ENCODE data around the gene FBRS.
"Not testable (repeated sequence)": the region's sequence is repeated elsewhere in the genome, so short reads cannot be mapped to it uniquely, and the experiment has no call there.

The FBRS gene

GRCh38 chr16:30699615-30700099, 41.4 kb downstream of the FBRS start:
- TF ChIP-seq EZH2phosphoT487 (IDR thresholded peaks at IDR 0.05; ENCODE audit: borderline replicate concordance, low read length) (no peak), CTCF (IDR thresholded peaks at IDR 0.05; ENCODE audit: low read depth, low read length, poor library complexity, severe bottlenecking) (no peak)
- peaks cover 6% of the 10 kb centered on the region for H4K20me1 ChIP-seq (ENCODE audit: control insufficient read depth, insufficient read depth, low read depth, low read length)
- no peaks in the 10 kb centered on the region for H3K9me2 ChIP-seq (replicated peaks; ENCODE audit: control insufficient read depth, low read length)
- H3K4me3 ChIP-seq (ENCODE audit: low read length) = peak overlapping the region; percentile 84
- no peaks in the 10 kb centered on the region for H3K9me3 ChIP-seq (ENCODE audit: control insufficient read depth, insufficient read depth, low read length)
- peak overlapping the region; percentile 91 for H3K4me2 ChIP-seq (ENCODE audit: low read length)
- H3K27ac ChIP-seq (ENCODE audit: low read depth, low read length) = peak overlapping the region; percentile 89
- peaks cover 2% of the 10 kb centered on the region; the same call in 1 of the 2 replicates for H3F3A ChIP-seq (ENCODE audit: control insufficient read depth, insufficient read depth)
- no peaks in the 10 kb centered on the region for H3K27me3 ChIP-seq (ENCODE audit: control insufficient read depth, low read length)
- H3K36me3 ChIP-seq (ENCODE audit: control insufficient read depth, low read length) = peaks cover 52% of the 10 kb centered on the region
- H3K4me1 ChIP-seq (ENCODE audit: control insufficient read depth, low read length) = peaks cover 24% of the 10 kb centered on the region
- peaks cover 45% of the 10 kb centered on the region for H3K79me2 ChIP-seq (ENCODE audit: control insufficient read depth, low read length)

GRCh38 chr16:30700491-30700890, 42.3 kb downstream of the FBRS start:
- Histone ChIP-seq H3K27me3 (ENCODE audit: control insufficient read depth, low read length) (no peaks in the 10 kb centered on the region), H3F3A (ENCODE audit: control insufficient read depth, insufficient read depth) (peaks cover 2% of the 10 kb centered on the region; the same call in 1 of the 2 replicates), H3K79me2 (ENCODE audit: control insufficient read depth, low read length) (peaks cover 45% of the 10 kb centered on the region), H3K4me3 (ENCODE audit: low read length) (peak overlapping the region; percentile 84; the same call in 1 of the 2 replicates), H3K9me2 (replicated peaks; ENCODE audit: control insufficient read depth, low read length) (no peaks in the 10 kb centered on the region), H3K4me2 (ENCODE audit: low read length) (peak overlapping the region; percentile 91), H3K4me1 (ENCODE audit: control insufficient read depth, low read length) (peaks cover 24% of the 10 kb centered on the region), H4K20me1 (ENCODE audit: control insufficient read depth, insufficient read depth, low read depth, low read length) (peaks cover 6% of the 10 kb centered on the region), H3K36me3 (ENCODE audit: control insufficient read depth, low read length) (peaks cover 59% of the 10 kb centered on the region), H3K27ac (ENCODE audit: low read depth, low read length) (no peak overlapping the region), H3K9me3 (ENCODE audit: control insufficient read depth, insufficient read depth, low read length) (no peaks in the 10 kb centered on the region)
- TF ChIP-seq EZH2phosphoT487 (IDR thresholded peaks at IDR 0.05; ENCODE audit: borderline replicate concordance, low read length) = no peak
- TF ChIP-seq CTCF (IDR thresholded peaks at IDR 0.05; ENCODE audit: low read depth, low read length, poor library complexity, severe bottlenecking) = no peak

DNA sequence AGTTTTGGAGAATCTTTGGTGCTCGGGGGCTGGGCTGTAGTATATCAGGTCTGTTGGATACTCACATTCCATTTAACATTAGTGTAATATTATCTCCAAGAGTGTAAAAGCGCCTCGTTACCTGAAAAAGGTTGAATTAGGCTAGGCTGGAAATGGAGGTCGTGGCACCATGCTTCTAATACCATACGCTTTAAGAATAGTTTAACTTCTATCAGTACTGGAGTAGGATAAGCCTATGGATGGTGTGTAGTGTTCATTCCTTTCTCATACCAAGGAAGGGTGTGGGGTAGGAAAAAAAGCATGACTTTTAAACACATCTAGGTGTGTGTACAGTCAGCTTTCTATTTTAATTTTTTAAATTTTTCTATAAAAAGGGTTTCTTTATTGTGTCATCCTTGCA, 42.7 kb downstream of the FBRS start:
- H3K27ac ChIP-seq (ENCODE audit: low read depth, low read length) = no peak overlapping the region
- H3K4me2 ChIP-seq (ENCODE audit: low read length) = peak overlapping the region; percentile 91; the same call in 1 of the 2 replicates
- H3K36me3 ChIP-seq (ENCODE audit: control insufficient read depth, low read length) = peaks cover 64% of the 10 kb centered on the region
- no peaks in the 10 kb centered on the region for H3K9me2 ChIP-seq (replicated peaks; ENCODE audit: control insufficient read depth, low read length)
- H4K20me1 ChIP-seq (ENCODE audit: control insufficient read depth, insufficient read depth, low read depth, low read length) = peaks cover 6% of the 10 kb centered on the region
- H3K27me3 ChIP-seq (ENCODE audit: control insufficient read depth, low read length) = no peaks in the 10 kb centered on the region
- no peaks in the 10 kb centered on the region for H3K9me3 ChIP-seq (ENCODE audit: control insufficient read depth, insufficient read depth, low read length)
- H3K4me1 ChIP-seq (ENCODE audit: control insufficient read depth, low read length) = peaks cover 24% of the 10 kb centered on the region
- no peak for TF ChIP-seq EZH2phosphoT487 (IDR thresholded peaks at IDR 0.05; ENCODE audit: borderline replicate concordance, low read length)
- no peak for TF ChIP-seq CTCF (IDR thresholded peaks at IDR 0.05; ENCODE audit: low read depth, low read length, poor library complexity, severe bottlenecking)
- H3F3A ChIP-seq (ENCODE audit: control insufficient read depth, insufficient read depth) = peaks cover 2% of the 10 kb centered on the region; the same call in 1 of the 2 replicates
- no peak overlapping the region for H3K4me3 ChIP-seq (ENCODE audit: low read length)
- H3K79me2 ChIP-seq (ENCODE audit: control insufficient read depth, low read length) = peaks cover 45% of the 10 kb centered on the region

- Histone ChIP-seq H3K79me2 (ENCODE audit: control insufficient read depth, low read length) (peaks cover 44% of the 10 kb centered on the region), H3K36me3 (ENCODE audit: control insufficient read depth, low read length) (peaks cover 85% of the 10 kb centered on the region)
Measured at GRCh38 chr16:30703071-30703470, 44.8 kb downstream of the FBRS start.

More at GRCh38 chr16:30703071-30703470, 44.8 kb downstream of the FBRS start:
- not testable (repeated sequence) for H3K4me2 ChIP-seq (ENCODE audit: low read length); H3K27ac ChIP-seq (ENCODE audit: low read depth, low read length); H3K27me3 ChIP-seq (ENCODE audit: control insufficient read depth, low read length); H3K9me3 ChIP-seq (ENCODE audit: control insufficient read depth, insufficient read depth, low read length); H3F3A ChIP-seq (ENCODE audit: control insufficient read depth, insufficient read depth); H4K20me1 ChIP-seq (ENCODE audit: control insufficient read depth, insufficient read depth, low read depth, low read length); H3K9me2 ChIP-seq (replicated peaks; ENCODE audit: control insufficient read depth, low read length); H3K4me3 ChIP-seq (ENCODE audit: low read length)
- H3K4me1 ChIP-seq (ENCODE audit: control insufficient read depth, low read length) = peaks cover 15% of the 10 kb centered on the region
